HG02870 (cell line): ENCODE measurements around the gene ARHGAP20.

Experiments
- ATAC-seq: cut with Tn5 transposase; IDR thresholded peaks from one replicate; pipeline ENCODE4 v1.9.1; 2021; ENCODE audit warnings: mild to moderate bottlenecking, moderate library complexity; ENCODE audit not compliant: unreplicated experiment

The ARHGAP20 gene

DNA sequence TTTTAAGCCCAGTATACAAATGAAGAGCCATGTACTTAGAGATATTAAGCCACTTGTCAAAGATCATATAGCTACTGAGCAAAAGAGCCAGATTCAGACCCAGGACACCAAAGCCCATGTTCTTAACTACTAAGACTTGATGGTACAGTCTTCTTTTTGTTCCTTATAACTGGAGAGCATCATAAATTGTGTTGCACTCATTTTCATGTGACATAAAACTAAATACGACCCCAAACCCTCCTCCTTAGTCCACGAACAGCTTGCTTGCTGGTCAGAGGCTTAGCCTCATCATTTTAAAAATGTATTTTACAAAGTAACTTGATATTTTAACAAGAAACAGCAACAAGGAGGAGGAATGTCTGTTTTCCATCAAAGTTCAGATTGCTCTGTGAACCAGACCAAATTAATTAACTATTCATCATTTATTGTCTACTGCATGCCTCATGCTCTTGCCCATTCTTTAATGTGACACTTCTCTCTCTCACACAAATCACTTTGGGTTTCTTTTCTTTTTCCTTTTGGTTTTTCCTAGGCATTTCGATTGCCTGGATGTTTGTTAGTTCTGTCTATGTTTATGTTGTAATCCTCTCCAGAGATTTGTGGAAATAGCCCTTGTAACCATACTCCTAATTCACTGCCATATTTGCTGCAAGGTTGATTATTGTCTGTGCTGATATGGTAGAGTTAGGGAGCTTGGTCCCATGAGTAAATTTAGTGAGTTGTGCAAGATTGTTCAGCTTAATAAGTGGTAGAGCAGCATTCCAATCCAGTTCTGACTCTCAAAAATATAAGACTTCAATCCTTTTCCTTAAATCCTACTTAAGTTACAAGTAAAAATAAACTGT is 8.4 kb upstream of the ARHGAP20 start:
- no peak for ATAC-seq

DNA sequence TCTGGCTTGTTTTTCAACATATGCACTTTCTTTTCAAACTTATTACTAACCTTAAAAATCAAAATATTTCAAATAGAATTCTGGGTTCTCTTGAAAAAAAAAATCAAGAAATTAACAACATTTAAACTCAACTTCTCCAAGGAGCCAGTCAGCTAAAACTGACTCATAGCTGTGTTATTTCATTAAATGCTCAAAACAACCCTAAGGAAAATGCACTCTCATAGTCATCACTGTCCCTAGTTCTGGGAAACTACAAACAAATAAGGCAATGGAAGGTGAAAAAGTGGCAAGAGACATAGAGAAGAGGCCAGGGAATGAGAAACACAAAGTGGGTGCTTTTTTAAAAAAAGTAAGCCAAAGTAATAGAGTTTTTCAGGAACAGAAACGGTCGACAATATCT is 4.1 kb upstream of the ARHGAP20 start:
- ATAC-seq = no peak

DNA sequence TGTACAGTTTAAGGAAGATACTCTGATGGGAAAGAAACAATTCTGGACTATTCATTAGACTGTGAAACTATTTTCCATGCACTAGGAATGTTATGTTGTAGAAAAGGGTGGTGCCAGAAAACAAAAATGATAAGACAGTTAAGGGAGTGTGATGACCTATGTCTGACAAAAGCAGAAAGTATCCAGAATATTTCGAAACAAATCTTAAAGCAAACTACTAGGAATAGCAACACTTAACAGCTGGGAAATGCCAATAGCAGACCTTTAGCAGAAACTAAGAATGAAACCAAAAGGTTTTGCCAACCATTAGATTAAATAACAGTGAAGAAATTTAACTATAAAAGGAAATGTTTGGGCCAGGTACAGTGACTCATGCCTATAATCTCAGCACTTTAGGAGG is 3.3 kb upstream of the ARHGAP20 start:
- ATAC-seq = no peak

DNA sequence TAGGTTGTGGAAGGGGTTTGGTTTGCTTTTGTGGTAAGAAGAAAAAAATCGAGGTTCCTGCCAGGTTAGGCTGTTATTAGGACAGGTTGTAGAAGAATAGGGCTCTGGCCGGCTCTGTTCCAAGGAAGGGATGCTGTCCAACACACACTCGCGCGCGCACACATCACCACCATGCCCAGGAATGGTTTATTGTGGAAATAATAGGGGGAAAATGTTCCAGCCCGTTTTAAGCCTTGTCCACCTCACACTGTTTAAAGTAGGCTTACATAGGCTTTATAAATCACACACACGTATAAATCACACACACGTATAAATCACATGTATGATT is 1.2 kb upstream of the ARHGAP20 start:
- ATAC-seq = no peak

DNA sequence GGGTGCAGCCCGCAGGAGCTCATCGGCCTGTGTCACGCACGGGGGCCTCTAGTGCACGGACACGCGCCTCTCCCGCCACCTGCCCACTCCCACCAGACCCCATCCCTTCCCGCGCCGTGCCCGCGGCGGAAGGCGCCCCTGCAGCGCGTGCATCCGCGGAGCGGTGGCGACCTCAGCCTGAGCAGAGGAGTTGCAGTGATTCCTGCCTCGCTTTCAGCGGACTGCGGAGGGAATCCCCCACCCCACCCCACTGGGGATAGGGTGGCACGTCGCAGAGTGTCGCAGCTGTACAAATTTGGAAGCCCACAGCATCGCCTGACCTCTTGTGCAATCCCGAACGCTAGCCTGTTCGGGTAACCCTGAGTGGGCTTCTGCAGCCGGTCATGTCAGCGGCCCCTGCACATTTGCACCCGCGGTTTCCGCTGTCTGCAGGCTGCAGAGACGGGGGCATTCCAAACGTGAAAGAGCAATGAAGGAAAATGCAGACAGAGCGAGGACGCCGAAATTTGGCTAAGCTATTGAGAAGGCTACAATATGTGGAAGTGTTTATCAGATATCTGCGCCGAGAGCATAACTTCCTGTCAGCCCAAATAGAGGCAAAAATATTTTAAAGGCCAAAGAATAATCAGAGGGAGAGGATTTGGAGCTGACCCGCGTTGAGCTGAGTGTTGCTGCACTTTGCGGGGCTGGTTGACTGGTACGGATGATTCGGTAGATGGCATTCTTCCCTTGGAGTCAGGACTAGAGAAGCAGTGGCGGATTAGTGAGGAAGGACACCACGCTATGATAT is 617 bp upstream of the ARHGAP20 start:
- peak; percentile 27 for ATAC-seq

DNA sequence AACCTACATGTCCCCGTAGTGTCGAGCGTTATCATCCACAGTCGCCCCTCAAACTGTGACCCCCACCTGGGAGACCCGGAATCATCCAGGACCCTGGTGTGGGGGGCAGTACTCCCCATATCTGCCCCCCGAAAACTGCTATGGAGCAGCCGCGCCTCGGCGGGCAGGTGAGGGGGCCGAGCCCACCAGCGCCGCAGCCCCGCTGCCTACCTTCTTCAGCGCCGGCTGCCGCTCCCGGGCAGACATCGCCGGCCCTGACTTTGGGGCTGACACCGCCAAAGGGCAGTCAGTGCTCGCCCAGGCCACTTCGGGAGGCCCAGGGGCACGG is 825 bp downstream of the ARHGAP20 start:
- no peak for ATAC-seq

DNA sequence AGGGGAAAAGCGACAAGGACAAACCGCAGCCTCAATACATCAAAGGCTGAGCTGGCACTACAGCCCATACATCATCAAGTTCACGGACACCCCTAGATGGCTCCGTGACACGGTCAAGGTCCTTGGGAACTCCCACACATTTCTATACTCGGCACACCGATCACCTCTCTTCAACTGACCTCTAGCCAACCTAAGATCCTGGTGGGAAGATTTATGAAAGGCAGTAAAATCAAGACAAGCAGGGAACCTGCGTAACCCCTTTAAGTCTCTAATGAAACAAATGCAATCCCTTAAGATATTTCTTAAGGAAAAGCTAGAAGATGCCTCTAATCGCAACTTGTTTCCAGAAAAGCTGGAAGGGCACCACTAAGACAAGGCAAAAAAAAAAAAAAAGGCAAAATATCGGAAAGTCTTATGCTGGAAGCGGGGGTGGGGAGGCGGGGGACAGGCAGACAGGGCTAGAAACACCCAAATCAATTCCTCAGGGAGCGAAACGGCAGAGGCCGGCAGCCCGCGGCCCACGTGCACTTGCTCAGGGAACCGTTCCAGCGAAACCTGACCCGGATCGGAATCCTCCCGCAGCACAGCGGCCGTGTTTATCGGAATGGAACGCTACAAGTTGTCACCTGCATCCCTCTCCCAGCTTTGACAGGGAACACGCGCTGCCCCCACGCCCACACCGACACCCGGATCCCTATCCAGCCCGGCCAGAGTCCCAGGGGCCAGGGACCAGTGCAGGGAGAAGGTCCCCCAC is 1.4 kb downstream of the ARHGAP20 start:
- no peak for ATAC-seq

DNA sequence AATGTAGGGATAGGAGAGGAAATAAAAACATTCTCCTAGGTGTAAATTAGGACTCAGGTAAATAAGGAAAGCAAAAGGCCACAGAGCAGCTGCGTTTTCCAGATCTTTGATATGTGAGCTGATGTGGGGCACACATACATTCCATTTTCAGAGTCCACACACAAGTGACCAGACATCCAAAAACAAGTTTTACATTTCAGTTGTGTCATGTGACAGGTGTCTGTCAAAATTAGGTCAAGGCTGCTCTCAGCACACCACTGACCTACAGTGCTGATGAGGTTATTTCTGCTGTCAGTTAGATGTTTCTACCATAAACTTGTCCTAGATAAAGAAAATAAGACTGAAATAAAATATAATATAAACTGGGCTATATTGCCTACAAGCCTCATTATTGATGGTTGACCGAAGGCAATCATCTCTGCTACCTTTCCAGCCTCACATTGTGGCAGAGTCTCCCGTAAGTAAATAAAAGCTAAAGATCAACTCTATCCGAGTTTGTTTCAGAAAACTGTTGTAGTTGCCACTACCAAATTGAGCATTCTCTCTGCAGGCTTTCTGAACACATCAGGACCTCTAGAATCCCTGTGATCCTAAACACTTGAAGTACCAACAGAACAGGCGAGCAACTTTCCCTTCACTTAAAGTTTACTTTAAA is 7.9 kb downstream of the ARHGAP20 start:
- ATAC-seq = no peak

DNA sequence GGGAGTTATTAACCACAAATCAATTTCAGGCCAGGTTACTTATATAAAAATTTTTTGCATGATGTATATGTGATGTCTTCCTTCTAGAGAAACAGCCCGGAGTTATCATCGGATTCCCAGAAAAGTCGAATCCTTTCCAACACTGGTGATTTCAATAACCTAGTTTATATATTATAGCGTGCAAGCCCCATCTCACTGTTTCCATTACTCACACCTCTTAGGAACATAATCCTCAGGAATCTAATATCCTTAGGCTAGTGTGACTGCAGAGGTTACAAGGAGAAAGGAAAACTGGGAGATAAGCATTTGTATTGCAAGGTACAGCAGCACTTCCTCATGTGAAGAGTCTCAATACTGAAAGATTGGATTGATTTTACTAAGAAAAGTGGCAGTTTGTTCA is 20.3 kb downstream of the ARHGAP20 start:
- ATAC-seq = no peak

DNA sequence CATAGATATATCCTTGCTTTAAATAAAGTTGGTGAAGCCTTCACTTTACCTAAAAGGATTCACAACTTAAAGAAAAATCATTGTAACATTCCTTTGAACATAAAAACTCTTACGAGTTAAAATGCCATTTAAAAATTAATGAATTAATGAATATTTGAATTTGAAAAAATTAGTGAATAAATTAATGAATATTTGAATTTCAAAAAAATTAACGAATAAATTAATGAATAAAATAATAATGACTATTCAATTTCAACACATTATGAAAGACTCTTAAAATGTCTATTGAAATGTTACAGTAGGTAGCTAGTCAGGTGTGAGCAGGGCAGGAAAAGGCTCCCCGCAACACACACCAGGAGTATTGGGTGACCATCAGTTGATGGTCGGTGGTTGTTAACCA is 22.9 kb downstream of the ARHGAP20 start:
- no peak for ATAC-seq

DNA sequence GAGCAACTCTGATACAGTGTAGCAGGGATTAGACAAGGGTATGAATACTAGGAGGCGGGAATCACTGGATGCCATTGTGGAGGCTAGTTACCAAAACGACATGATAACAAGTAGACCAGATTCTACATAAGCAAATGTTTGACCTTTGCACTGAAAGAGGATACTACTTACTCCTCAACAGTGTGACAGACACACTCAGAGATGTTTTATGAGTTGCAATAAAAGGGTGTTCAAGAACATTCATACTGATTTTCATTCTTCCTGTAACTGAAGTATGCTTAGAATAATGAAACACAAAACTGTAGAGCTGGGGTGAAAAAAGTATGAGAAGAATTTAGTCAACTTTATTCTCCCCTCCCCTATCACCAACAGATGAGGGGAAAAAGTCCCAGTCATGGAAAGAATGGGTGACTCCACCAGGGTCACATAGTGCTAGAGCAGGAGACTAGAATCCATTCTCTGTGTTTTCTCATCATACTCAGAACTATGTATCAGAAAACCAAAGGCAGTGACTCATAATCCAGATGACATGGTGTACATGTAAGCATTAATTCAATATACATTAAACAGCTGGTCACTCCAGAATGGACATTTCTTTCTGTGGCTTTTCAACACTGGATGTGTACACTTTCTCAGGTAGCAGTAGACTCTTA is 32.8 kb downstream of the ARHGAP20 start:
- ATAC-seq = no peak

DNA sequence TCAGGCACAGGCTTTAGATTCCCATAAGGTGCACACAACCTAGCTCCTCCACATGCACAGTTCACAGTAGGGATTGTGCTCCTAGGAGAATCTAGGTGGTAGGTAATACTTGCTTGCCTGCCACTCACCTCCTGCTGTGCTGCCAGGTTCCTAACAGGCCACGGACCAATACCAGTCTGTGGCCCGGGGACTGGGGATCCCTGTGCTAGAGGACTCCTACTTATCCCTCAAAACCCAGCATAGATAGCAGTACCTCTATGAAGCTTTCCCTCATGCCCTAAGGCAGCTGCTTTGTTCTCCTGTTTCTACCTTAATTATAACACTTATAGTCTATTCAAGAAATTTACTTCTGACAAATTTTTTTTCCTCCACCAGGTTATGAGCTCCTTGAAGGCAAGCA is 36.7 kb downstream of the ARHGAP20 start:
- no peak for ATAC-seq

DNA sequence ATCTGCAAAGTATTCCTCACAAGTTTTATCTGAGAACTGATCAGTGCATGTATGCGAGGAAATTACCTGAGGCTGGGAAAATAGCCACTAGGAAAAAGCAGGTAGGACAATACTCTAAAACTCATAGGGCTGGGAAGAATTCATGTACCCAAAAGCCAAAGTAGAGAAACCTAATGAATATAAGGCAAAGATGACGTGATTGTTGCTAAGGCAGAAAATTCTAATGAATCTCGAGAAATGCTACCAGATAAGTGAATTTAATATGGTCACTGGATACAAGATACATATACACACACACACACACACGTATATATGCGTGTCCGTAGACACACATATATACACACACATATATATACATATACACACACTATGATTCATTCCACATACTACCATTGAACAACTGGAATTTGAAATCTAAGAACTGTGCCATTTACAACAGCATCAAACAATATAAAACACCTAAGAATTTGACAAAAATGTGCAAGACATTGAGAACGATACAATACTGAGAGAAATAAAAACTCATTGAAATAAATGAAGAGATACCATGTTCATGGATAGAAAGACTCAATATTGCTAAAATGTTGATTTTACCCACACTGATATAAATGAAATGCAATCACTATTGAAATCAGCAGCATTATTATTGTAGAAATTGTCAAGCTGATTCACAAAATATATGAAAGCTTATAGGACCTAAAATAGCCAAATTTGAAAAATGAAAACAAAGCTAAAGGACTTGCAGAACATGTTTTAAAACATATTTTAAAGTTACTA is 46.4 kb downstream of the ARHGAP20 start:
- ATAC-seq = no peak

DNA sequence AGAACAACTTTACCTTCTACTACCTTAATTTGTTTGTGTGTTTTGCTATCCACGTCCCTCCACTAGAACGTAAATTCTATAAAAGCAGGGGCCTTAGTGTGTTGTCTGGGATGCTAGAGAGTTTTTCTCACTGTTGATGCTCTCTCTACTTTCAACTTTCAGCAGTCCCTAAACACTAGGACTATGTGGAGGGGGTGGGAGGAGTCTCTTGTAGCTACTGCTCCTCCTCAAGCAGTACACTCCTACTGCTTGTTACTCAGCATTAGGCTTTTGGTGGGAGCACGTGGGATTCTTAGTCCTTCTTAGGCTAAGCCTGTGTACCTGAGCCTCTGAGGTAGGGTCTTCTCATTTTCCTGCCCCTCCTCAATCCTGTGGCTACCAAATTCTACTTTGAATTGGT is 56.3 kb downstream of the ARHGAP20 start:
- ATAC-seq = no peak

DNA sequence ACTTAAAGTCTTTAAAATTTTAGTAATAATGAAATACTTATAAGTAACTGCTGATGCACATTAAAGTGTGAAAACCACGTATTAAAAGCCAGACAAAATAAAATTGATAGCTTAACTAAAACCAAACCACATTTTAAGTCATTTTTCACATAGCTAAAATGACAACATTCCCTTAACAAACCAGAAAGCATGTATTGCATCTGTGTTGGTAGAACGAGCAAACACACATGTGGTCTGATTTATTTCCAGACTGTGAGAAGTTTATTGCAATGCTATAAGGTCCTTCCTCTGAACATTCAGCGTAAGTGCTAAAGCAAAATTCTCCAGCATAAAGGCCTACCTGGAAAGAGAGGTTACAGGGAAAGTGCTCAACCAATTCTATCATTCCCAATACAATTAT is 57.8 kb downstream of the ARHGAP20 start:
- no peak for ATAC-seq

DNA sequence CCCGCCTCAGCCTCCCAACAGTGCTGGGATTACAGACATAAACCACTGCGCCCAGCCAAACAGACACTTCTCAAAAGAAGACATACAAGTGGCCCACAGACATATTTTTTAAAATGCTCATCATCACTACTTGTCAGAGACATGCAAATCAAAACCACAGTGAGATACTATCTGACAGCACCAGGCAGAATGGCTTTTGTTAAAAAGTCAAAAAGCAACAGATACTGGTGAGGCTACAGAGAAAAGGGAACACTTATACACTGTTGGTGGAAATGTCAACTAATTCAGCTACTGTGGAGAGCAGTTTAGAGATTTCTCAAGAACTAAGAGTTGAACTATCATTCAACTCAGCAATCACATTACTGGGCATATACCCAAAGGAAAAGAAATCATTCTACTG is 67.0 kb downstream of the ARHGAP20 start:
- no peak for ATAC-seq

DNA sequence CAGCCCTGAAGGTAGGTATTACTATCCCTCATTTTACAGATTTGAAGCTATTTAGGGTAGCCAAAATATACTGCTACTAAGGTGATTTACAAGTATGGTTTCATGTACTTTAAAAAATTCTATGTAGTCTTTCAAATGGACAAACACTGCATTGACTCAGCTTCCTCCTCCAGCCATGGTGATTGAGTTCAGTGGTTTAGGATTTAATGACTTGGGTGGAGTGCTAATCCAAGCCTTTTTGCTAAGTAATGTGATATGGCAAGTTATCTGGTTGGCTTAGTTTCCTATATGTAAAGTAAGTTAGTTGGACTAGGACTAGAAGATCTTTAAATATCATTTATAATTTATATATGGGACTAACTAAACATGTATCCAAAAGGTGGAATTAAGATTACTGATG is 77.9 kb downstream of the ARHGAP20 start:
- ATAC-seq = no peak

DNA sequence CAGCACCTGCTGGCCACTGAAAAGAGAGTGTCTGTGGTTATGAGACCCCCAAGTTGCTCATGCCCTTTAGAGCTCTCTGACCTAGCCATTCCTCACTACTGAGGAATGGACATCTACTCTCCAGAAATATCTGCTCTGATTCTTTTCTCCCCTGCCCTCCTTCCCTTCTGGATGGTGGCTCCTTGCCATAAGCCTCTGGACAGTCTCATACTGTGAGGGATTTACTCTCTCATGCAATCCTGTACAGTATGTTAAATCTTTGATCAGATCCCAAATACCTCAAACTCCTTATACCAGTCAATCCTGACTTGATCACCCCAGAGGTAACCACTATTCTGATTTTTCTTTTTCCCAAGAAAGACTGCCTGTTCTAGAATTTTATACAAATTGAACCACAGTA is 80.7 kb downstream of the ARHGAP20 start:
- no peak for ATAC-seq

DNA sequence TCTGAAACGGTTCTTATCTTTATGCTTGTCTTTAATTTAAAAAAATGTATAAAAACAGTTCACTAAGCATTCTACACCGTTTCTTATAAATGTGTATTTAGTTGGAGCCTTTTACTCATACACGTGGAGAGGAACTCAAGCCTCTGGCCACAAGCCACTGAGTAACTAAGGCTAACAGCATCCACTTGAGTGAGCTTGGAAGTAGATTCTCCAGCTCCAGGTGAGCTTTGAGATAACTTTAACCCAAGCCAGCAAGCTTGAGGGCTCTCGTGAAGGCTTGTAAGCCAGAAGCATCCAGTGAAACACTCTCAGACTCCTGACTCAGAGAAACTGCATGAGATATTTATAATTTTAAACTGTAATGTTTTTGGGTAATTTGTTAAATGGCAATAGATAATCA is 82.6 kb downstream of the ARHGAP20 start:
- no peak for ATAC-seq

DNA sequence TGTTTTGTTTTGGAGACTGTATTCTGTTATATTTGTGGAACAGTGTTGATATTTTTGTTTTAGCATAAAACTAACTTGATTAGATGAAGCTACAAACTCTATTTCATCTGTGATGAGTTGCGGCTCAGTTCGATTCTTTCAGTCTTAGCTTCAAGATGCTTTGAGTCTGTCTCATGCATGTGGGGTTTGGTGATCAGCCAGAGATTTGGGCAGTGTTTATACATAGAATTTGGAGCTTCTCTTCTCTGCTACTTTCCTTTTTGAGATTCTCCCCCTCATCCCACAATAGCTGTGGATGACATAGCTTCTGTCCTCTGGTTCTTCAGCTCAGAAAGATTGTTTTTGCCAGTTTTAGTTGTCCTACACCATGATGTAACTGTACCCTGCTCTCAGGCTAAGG is 90.4 kb downstream of the ARHGAP20 start:
- no peak for ATAC-seq
